ENCODE measurements around the gene PUDP.

PUDP gene

DNA sequence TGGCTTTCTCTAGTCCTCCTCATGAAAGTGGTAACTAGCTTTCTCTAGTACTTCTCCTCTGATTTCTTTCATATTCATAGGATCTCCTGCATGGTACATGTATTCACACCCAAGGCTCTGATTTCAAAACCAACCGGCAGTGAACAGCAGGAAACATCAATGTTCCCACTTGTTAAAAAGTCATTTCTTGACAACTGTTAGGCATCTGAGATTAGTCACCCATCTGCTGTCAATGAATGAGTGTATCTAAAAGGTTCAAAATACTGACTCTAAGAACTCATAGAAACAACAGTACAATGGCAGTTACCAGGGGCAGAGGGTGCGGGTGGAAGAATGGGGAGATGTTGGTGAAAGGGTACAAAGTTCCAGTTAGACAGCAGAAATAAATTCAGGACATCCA, 31.5 kb upstream of the PUDP start:
- no peak for TF ChIP-seq CTCF (IDR thresholded peaks at IDR 0.05)

DNA sequence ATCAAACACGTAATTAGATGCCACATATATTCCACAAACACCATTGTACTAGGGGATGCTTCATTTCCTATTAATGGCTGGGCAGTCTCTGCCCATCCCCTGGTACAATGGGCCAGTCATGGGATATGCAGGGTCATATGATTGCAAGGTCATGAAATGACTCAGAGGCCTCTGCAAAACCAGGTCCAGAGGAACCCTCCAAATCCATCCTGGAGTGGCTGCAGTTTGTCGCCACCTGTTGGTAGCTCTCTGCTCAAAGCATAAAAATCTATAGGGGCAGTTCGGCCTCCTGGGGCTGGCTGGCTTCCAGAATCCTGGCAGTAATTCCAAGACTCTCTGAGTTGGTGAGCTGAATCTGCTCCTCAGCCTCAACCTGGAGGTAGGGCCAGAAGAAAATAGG, 22.9 kb upstream of the PUDP start:
- TF ChIP-seq CTCF (IDR thresholded peaks at IDR 0.05), result peak; percentile 27; the same call in 1 of the 2 replicates

DNA sequence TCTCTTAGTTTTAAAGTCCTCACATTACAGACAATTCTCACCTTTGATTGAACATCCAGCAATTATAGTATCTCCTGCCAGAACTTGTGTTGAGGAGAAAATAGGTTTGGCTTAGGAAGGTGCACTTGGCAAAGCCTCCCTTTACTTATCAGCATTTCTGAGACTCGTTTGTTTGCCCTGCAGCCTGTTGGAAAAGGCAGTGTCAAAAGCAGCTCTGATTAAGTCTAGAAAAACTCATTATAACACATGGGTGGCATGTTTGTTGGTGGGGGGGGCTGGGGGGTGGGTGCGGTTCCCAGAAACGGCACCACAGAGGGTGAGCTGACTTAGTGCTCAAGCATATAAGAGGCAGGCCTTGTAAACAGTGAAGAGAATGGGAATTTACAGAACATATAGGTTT, 21.7 kb upstream of the PUDP start:
- TF ChIP-seq CTCF (IDR thresholded peaks at IDR 0.05), result no peak

DNA sequence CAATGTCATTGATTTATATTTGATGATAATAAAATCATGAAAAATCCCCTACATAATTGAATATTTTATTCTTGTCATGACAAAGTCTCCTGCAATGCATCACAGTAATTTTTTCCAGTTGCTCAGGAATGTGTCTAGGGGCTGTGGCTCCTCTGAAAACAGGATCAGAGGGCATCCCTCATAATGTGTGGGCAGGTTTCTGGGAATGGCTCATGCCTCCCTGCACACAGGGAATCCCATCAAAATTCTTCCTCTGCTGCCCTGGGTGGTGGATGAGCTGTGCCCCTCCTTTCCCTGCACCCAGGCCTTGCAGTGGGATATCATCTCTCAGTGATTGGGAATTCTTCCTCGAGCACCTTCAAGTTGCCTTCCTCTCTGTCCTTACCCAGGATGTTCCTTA, 20.4 kb upstream of the PUDP start:
- TF ChIP-seq CTCF (IDR thresholded peaks at IDR 0.05), result no peak

DNA sequence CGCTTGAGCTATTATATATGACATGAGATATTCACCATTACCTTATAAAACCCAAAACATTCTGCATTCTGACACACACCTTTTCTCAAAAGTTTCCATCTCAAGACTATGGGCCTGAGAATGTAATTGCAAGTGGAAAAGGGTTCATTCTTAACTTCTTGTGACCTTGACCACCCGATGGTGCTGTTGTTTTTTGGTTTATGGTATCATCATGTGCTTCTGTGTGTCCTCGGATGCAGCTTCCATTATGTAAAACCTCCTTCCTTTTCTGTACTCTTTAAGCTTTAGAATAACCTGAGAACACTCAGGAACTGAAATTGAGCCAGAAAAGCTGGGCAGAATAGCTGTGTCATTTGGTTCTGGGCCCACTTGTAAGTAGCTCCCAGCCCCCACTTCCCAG, 16.2 kb upstream of the PUDP start:
- no peak for TF ChIP-seq CTCF (IDR thresholded peaks at IDR 0.05)

DNA sequence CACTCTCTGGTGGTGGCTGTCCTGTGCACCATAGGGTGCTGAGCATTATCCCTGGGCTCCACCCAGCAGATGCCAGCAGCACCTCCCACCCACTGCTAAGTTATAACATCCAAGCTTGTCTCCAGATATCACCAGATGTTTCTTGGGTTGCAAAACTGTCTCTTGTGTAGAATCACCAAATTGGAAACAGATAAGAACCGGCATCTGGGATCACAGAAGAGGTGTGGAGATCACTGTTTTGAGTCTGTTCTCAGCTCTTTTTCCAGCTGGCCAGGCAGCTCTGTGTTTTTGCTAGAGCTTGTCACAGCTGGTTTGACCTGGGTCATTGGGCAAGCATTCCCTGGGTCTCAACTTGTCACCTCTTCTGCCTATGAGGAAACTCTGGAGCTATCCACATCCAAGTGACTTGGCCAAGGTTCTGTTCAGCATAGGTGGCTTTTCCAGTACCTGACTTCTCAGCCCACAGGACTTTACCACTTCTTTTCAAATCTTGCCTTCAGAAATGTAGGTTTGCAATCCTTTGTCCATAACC, 15.3 kb upstream of the PUDP start:
- no peak for TF ChIP-seq CTCF (IDR thresholded peaks at IDR 0.05)

DNA sequence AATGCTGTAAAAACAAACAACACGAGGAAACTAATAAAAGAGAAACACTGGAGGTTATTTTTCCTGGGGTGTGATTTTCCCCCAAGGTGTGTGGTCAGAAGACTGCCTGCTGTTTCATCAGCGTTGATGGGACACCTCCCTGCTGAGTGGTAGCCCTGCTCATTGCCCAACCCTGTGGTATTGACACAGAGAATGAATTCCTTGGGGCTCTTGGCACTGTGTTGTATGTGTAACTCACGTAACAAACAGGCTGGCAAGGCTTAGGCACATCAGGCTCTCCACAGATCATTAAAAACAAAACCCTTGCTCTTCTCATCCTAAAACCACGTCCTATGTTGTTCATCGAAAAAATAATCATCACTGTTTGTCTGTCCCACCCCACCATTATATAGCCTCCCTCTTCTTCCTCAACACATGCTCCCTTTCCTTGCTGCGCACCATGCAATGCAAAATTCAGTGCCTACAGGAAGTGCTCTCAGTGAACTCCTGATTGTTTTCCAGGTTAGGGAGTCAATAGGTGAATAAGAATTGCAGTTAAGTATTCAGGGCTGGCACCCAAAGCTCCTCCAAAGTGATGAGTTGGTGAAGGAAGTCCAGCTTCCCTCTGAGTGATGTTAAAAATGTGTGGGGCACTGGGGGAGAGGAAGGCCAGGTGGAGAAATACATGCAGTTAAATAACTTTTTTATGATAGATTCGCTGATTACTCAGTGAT, 11.4 kb upstream of the PUDP start:
- no peak for TF ChIP-seq CTCF (IDR thresholded peaks at IDR 0.05)
